OCI-LY1 (cell line): Measurements from ENCODE around the gene PAH.

Experiments
- CTCF ChIP-seq: fragments of 200-600 bp; sonication (generic), shearing (Covaris generic); IDR thresholded peaks from 2 replicates; pipeline ENCODE4 v1.5.1; 2017; ENCODE audit warnings: mild to moderate bottlenecking, antibody characterized with exemption, low read length, moderate library complexity, mixed read lengths
- EZH2 ChIP-seq: fragments of 200-600 bp; sonication (generic), shearing (Covaris generic); IDR thresholded peaks from 2 replicates; pipeline ENCODE4 v1.8.0; 2017; ENCODE audit warnings: borderline replicate concordance, mixed run types, mild to moderate bottlenecking, antibody characterized with exemption, low read length, moderate library complexity, mixed read lengths

- TF ChIP-seq CTCF (no peak), EZH2 (no peak)
Measured at GRCh38 chr12:102851246-102851645, 65.8 kb downstream of the PAH start.
